GM23338 (cell line): Measurements from ENCODE around the gene FBLN2.

Experiments
- CREB1 ChIP-seq: fragments of 250-450 bp; sonication (Bioruptor Pico); IDR thresholded peaks from 2 replicates; pipeline ENCODE4 v1.5.0; 2020; ENCODE audit warnings: low read depth, mild to moderate bottlenecking, moderate library complexity
- CTCF ChIP-seq, 2 experiments: fragments of 200-600 bp in 1 of 2; sonication (generic) in 1 of 2; conservative IDR thresholded peaks; 2 replicates each; pipeline versions ENCODE4 v1.5.1 to v1.6.1; 2016 to 2017; ENCODE audit warnings: antibody characterized with exemption in 2 of 2, low read depth in 2 of 2, mild to moderate bottlenecking in 2 of 2, moderate library complexity in 1 of 2
- EZH2 ChIP-seq: fragments of 200-600 bp; sonication (generic); IDR thresholded peaks from one replicate; pipeline ENCODE4 v1.8.0; 2017; ENCODE audit warnings: antibody characterized with exemption, mild to moderate bottlenecking, low read depth; ENCODE audit not compliant: unreplicated experiment
- EZH2phosphoT487 ChIP-seq: fragments of 200-600 bp; sonication (generic); IDR thresholded peaks from one replicate; pipeline ENCODE4 v1.8.1; 2018; ENCODE audit warnings: antibody characterized with exemption; ENCODE audit not compliant: unreplicated experiment
- JUNB ChIP-seq: IDR thresholded peaks from one replicate; pipeline ENCODE4 v1.6.1; 2016; ENCODE audit warnings: antibody characterized with exemption; ENCODE audit not compliant: unreplicated experiment
- POLR2AphosphoS5 ChIP-seq: IDR thresholded peaks from 2 replicates; pipeline ENCODE4 v1.6.1; 2016; ENCODE audit warnings: antibody characterized with exemption, low read depth
- REST ChIP-seq: IDR thresholded peaks from one replicate; pipeline ENCODE4 v1.6.1; 2018; ENCODE audit warnings: antibody characterized with exemption; ENCODE audit not compliant: unreplicated experiment
- STAT1 ChIP-seq: IDR thresholded peaks from one replicate; pipeline ENCODE4 v1.6.1; 2016; ENCODE audit warnings: antibody characterized with exemption; ENCODE audit not compliant: unreplicated experiment
- ZNF114 ChIP-seq: fragments of 250-450 bp; sonication (Bioruptor Pico); IDR thresholded peaks from 2 replicates; pipeline ENCODE4 v1.5.0; 2020; ENCODE audit warnings: mild to moderate bottlenecking, moderate library complexity
- ZNF331 ChIP-seq: fragments of 250-450 bp; sonication (Bioruptor Pico); IDR thresholded peaks from 2 replicates; pipeline ENCODE4 v1.5.0; 2020; ENCODE audit warnings: low read depth, mild to moderate bottlenecking, moderate library complexity

- no peak for TF ChIP-seq EZH2
- no peak for TF ChIP-seq CTCF (conservative IDR thresholded peaks at IDR 0.05; ENCODE audit: low read depth in 2 of 2)
- TF ChIP-seq ZNF331 (CRISPR knock-in tag), result no peak
- TF ChIP-seq EZH2phosphoT487, result no peak
- TF ChIP-seq POLR2AphosphoS5, result no peak
- no peak for TF ChIP-seq REST
- no peak for TF ChIP-seq JUNB
- TF ChIP-seq CREB1 (CRISPR knock-in tag), result no peak
- TF ChIP-seq STAT1, result no peak
- TF ChIP-seq ZNF114, result no peak
Observed at GRCh38 chr3:13659221-13659969, 110.5 kb downstream of the FBLN2 start.
